ENCODE data around the gene LRIG1. TPM values are rescaled to one million over a fixed set of nuclear protein-coding genes. Genes with fewer than 3 reads are reported as not detected.

The LRIG1 gene
- total and polyA plus RNA-seq, 7 donors = 9.8 to 119 (median 41.1) TPM

DNA sequence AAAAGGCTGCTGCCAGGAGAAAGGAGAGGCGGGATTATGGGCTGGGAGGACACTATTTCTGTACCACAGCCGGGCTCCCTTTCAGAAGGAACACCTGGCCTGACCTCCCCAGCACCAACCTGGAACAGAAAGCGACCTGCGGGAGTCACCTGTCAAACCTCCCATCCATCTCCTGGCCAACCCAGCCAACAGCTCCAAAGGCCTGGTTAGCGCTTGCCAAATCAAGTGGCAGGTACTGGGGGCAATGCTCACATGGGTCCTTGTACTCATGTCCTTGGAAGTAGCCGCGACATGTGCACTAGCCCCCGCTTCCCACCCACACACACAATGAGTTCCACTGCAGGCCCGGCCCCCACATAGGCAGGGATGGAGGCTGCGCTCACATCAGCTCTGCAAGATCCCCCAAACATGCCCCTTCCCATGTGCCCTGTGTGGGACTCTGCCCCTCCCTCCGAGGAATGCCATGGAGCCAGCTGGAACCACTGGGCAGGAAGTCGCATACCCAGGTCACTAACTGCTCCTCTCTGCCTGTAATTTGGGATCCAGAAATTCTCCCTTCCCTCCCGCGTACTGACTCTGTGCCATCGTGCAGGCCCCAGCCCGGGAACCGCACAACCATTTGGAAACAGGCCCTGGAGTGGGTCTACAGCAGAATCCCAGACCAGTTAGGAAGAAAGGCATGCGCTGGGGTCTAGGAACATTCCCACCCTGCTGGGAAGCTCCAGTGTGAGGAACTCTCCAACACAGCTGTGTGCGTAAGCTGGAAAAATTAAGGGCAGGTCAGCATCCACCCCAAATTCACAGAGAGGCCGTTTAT, 98.9 kb downstream of the LRIG1 start:
- peak overlapping the region; percentile 56 for H3K27ac ChIP-seq
- TF ChIP-seq, protein P1, sequence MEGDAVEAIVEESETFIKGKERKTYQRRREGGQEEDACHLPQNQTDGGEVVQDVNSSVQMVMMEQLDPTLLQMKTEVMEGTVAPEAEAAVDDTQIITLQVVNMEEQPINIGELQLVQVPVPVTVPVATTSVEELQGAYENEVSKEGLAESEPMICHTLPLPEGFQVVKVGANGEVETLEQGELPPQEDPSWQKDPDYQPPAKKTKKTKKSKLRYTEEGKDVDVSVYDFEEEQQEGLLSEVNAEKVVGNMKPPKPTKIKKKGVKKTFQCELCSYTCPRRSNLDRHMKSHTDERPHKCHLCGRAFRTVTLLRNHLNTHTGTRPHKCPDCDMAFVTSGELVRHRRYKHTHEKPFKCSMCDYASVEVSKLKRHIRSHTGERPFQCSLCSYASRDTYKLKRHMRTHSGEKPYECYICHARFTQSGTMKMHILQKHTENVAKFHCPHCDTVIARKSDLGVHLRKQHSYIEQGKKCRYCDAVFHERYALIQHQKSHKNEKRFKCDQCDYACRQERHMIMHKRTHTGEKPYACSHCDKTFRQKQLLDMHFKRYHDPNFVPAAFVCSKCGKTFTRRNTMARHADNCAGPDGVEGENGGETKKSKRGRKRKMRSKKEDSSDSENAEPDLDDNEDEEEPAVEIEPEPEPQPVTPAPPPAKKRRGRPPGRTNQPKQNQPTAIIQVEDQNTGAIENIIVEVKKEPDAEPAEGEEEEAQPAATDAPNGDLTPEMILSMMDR (IDR thresholded peaks at IDR 0.05) = no peak
- peaks cover 74% of the 10 kb centered on the region for H3K4me1 ChIP-seq
- no peaks in the 10 kb centered on the region for H3K27me3 ChIP-seq (ENCODE audit: insufficient read depth in 3 of 3, low read length in 2 of 3)
- peaks cover 0 to 38% of the 10 kb centered on the region in 2 donors for H3K36me3 ChIP-seq (ENCODE audit: insufficient read depth in 1 of 2, low read depth in 1 of 2)
- H3K4me3 ChIP-seq = no peak overlapping the region
- peak in 1 of 4 donors; percentile 9 for ATAC-seq
- WGBS, 3 donors = 40 to 61% (median 44%) methylated on average over 20 of the region's 20 CpGs
- H3K9me3 ChIP-seq = no peaks in the 10 kb centered on the region
- intact Hi-C loops (cut with DNase I) = no loop called here
- DNase-seq = no peak

DNA sequence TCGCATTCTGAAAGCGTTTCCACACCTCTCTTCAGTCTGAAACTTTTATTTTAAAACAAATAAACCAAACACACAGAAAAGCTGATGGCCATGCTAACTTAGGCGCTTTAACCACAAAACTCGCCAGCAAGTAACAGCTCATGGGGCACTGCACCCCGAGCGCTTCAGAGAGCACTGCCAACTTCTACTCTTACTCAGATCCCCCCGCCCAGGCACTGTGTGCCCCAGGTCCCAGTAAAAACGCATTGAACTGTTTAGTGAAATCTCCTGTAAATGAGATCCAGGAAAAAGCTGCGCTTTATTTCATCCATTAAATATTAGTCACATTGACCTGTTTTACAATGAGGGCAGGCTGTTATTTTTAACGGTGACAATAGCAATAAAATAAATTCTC, 99.7 kb downstream of the LRIG1 start:
- Histone ChIP-seq H3K36me3 (ENCODE audit: insufficient read depth in 1 of 2, low read depth in 1 of 2) (peaks cover 0 to 38% of the 10 kb centered on the region in 2 donors), H3K27ac (peak overlapping the region; percentile 56), H3K27me3 (ENCODE audit: insufficient read depth in 3 of 3, low read length in 2 of 3) (no peaks in the 10 kb centered on the region), H3K4me3 (no peak overlapping the region), H3K9me3 (no peaks in the 10 kb centered on the region), H3K4me1 (peaks cover 68% of the 10 kb centered on the region)
- ATAC-seq = no peak
- TF ChIP-seq, protein P1 (IDR thresholded peaks at IDR 0.05) = no peak
- no peak for DNase-seq
- 52 to 59% (median 57%) methylated on average over 10 of the region's 10 CpGs for WGBS, 3 donors
- intact Hi-C loops (cut with DNase I) = no loop called here

DNA sequence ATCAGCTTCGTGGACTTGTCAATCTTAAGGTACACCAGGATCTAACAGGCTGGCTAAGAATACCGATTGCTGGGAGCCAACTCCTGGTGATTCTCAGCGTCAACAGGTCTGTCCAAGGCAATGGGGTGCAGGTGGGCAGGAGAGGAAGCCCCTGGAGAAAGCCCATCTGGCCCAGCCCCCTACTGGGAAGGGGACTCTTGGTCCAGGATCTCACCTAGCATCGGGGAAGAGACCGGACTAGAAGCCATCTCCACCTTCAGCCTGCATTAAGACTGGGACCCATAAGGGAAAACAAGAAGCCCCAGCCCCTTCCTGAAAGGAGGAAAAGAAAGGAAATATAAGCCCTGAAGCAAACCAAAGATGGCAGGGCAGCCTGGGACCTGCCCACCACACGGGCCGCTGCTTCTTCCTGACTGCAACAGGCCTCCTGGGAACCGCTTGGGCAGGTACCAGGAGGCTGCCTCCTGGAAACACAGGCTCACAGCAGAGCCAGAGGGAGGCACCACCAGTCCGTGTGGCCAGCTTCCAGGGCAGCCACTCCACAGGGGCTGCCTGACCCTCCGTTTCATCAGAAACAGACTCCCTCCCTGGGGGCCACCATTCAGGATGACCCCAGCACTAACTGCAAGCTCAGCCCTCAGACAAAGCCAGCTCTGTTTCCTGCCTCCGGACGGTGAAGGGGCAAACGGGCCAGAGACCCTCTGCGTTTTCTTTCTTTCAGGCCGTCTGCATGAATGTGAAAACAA, 100.2 kb downstream of the LRIG1 start:
- ATAC-seq (no peak), DNase-seq (no peak)
- peak overlapping the region; percentile 88 for H3K27ac ChIP-seq
- WGBS, 3 donors = 61 to 84% (median 68%) methylated on average over 15 of the region's 15 CpGs
- intact Hi-C loops (cut with DNase I) = no loop called here
- H3K9me3 ChIP-seq = no peaks in the 10 kb centered on the region
- H3K36me3 ChIP-seq (ENCODE audit: insufficient read depth in 1 of 2, low read depth in 1 of 2) = peaks cover 0 to 44% of the 10 kb centered on the region in 2 donors
- TF ChIP-seq, protein P1 (IDR thresholded peaks at IDR 0.05) = no peak
- H3K27me3 ChIP-seq (ENCODE audit: insufficient read depth in 3 of 3, low read length in 2 of 3) = no peaks in the 10 kb centered on the region
- H3K4me3 ChIP-seq = no peak overlapping the region
- H3K4me1 ChIP-seq = peaks cover 65% of the 10 kb centered on the region

DNA sequence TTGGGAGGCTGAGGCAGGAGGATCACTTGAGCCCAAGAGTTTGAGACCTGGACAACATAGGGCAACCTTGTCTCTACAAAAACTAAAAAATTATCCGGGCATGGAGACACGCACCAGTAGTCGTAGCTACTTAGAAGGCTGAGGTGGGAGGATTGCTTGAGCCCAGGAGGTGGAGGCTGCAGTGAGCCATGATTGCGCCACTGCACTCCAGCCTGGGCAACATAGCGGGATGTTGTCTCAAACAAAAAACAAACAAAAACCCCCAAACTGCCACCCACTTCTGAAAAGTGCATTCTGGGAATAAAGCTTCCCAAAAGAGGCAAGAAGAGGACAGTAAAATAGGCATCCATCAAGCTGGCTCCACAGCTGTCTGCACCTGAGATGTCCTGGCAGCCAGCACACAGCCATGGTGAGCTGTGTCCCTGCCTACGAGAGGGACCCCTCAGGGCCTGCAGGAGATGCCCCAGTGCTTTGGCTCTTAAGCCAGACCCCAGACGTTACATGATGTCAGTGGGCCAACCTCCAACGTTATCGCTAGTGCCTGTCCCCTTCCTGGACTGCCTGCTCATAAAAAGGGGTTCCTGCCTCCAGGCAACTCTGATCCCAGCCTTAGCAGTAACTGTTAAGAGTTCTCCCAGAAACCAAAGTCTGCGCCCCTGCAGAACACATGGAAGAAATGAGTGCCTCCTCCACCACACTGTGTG, 101.1 kb downstream of the LRIG1 start:
- H3K36me3 ChIP-seq (ENCODE audit: insufficient read depth in 1 of 2, low read depth in 1 of 2) = peaks cover 0 to 45% of the 10 kb centered on the region in 2 donors
- no peak overlapping the region for H3K4me3 ChIP-seq
- 81 to 92% (median 87%) methylated on average over 10 of the region's 10 CpGs for WGBS, 3 donors
- no peaks in the 10 kb centered on the region for H3K27me3 ChIP-seq (ENCODE audit: insufficient read depth in 3 of 3, low read length in 2 of 3)
- H3K4me1 ChIP-seq = peaks cover 60% of the 10 kb centered on the region
- DNase-seq (no peak), ATAC-seq (no peak)
- peak overlapping the region; percentile 88 for H3K27ac ChIP-seq
- no peaks in the 10 kb centered on the region for H3K9me3 ChIP-seq
- intact Hi-C loops (cut with DNase I) = no loop called here
- TF ChIP-seq, protein P1 (IDR thresholded peaks at IDR 0.05) = no peak

All from psoas muscle (tissue), 8 donors.